ENCODE data around the gene SLC22A7.

GRCh38 chr6:43282636-43283513, 15.2 kb upstream of the SLC22A7 start:
- no peak for TF ChIP-seq CTCF (IDR thresholded peaks at IDR 0.05)
- TF ChIP-seq POLR2AphosphoS5 (IDR thresholded peaks at IDR 0.05) = no peak
